H9 (cell line): Measurements from ENCODE around the gene HMG20B. TPM values are rescaled to one million over a fixed set of nuclear protein-coding genes. Genes with fewer than 3 reads are reported as not detected.

Experiments
- DNase-seq: peaks from one replicate; pipeline ENCODE4 v3.0.0-alpha.2; 2017
- H2AFZ ChIP-seq: one replicate; pipeline ENCODE4 v1.6.1; 2013; ENCODE audit warnings: mild to moderate bottlenecking, low read length, control low read depth, moderate library complexity
- H2AK5ac ChIP-seq: 2 replicates; pipeline ENCODE4 v1.6.1; 2013; ENCODE audit warnings: low read length, control low read depth, mixed read lengths; ENCODE audit not compliant: insufficient read length
- H2BK120ac ChIP-seq: one replicate; pipeline ENCODE4 v1.6.1; 2013; ENCODE audit warnings: low read depth, mild to moderate bottlenecking, low read length, control low read depth, inconsistent platforms; ENCODE audit not compliant: poor library complexity, severe bottlenecking
- H2BK12ac ChIP-seq: 2 replicates; pipeline ENCODE4 v1.6.1; 2013; ENCODE audit warnings: low read length, control low read depth, mixed read lengths, low read depth; ENCODE audit not compliant: insufficient read length
- H2BK15ac ChIP-seq: 2 replicates; pipeline ENCODE4 v1.6.1; 2013; ENCODE audit warnings: low read depth, low read length, control low read depth
- H2BK20ac ChIP-seq: one replicate; pipeline ENCODE4 v1.6.1; 2013; ENCODE audit warnings: low read depth, mild to moderate bottlenecking, low read length, control low read depth, inconsistent platforms; ENCODE audit not compliant: poor library complexity, severe bottlenecking
- H2BK5ac ChIP-seq: 2 replicates; pipeline ENCODE4 v1.6.1; 2013; ENCODE audit warnings: low read length, control low read depth, mixed read lengths; ENCODE audit not compliant: insufficient read length
- H3K14ac ChIP-seq: 2 replicates; pipeline ENCODE4 v1.6.1; 2013; ENCODE audit warnings: low read length, control low read depth; ENCODE audit not compliant: insufficient read depth
- H3K18ac ChIP-seq: 2 replicates; pipeline ENCODE4 v1.6.1; 2013; ENCODE audit warnings: low read depth, mild to moderate bottlenecking, mixed read lengths, low read length, control low read depth; ENCODE audit not compliant: insufficient read length
- H3K23ac ChIP-seq: 2 replicates; pipeline ENCODE4 v1.6.1; 2013; ENCODE audit warnings: low read length, control low read depth, mixed read lengths, low read depth; ENCODE audit not compliant: insufficient read length
- H3K23me2 ChIP-seq: 2 replicates; pipeline ENCODE4 v1.6.1; 2013; ENCODE audit warnings: low read depth, mild to moderate bottlenecking, mixed read lengths, low read length, control low read depth; ENCODE audit not compliant: insufficient read length, poor library complexity, severe bottlenecking
- H3K27ac ChIP-seq: 2 replicates; pipeline ENCODE4 v1.5.1; 2013; ENCODE audit warnings: low read length, control low read depth, mixed read lengths, low read depth; ENCODE audit not compliant: insufficient read length
- H3K27me3 ChIP-seq: 2 replicates; pipeline ENCODE4 v1.6.1; 2013; ENCODE audit warnings: low read length, control low read depth, inconsistent platforms; ENCODE audit not compliant: insufficient read depth
- H3K4ac ChIP-seq: 2 replicates; pipeline ENCODE4 v1.6.1; 2013; ENCODE audit warnings: low read depth, mild to moderate bottlenecking, control low read depth, inconsistent platforms, low read length, moderate library complexity
- H3K4me1 ChIP-seq: 2 replicates; pipeline ENCODE4 v1.6.1; 2013; ENCODE audit warnings: low read length, control low read depth, inconsistent platforms; ENCODE audit not compliant: insufficient read depth
- H3K4me2 ChIP-seq: 2 replicates; pipeline ENCODE4 v1.6.1; 2013; ENCODE audit warnings: low read length, control low read depth, mixed read lengths; ENCODE audit not compliant: insufficient read length, insufficient read depth
- H3K56ac ChIP-seq: 2 replicates; pipeline ENCODE4 v1.6.1; 2013; ENCODE audit warnings: low read depth, mild to moderate bottlenecking, mixed read lengths, low read length, control low read depth; ENCODE audit not compliant: insufficient read length
- H3K79me1 ChIP-seq: 2 replicates; pipeline ENCODE4 v1.6.1; 2013; ENCODE audit warnings: low read depth, mild to moderate bottlenecking, moderate library complexity, low read length, control low read depth, inconsistent platforms; ENCODE audit not compliant: insufficient read depth, poor library complexity, severe bottlenecking
- H3K79me2 ChIP-seq: 2 replicates; pipeline ENCODE4 v1.6.1; 2013; ENCODE audit warnings: low read length, control low read depth, inconsistent platforms; ENCODE audit not compliant: insufficient read depth
- H3K9ac ChIP-seq: 2 replicates; pipeline ENCODE4 v1.6.1; 2013; ENCODE audit warnings: low read length, control low read depth, mixed read lengths; ENCODE audit not compliant: insufficient read length; ENCODE audit errors: extremely low read depth
- H3K9me3 ChIP-seq: one replicate; pipeline ENCODE4 v1.6.1; 2013; ENCODE audit warnings: low read depth, low read length, inconsistent platforms; ENCODE audit not compliant: control insufficient read depth
- H3T11ph ChIP-seq: one replicate; pipeline ENCODE4 v1.6.1; 2013; ENCODE audit warnings: mild to moderate bottlenecking, low read length, control low read depth, inconsistent platforms
- H4K20me1 ChIP-seq: one replicate; pipeline ENCODE4 v1.6.1; 2013; ENCODE audit not compliant: control insufficient read depth, insufficient read length, insufficient read depth
- H4K5ac ChIP-seq: 2 replicates; pipeline ENCODE4 v1.6.1; 2013; ENCODE audit warnings: low read depth, mild to moderate bottlenecking, mixed read lengths, low read length, control low read depth; ENCODE audit not compliant: insufficient read length
- H4K8ac ChIP-seq: replicated peaks from 2 replicates; pipeline ENCODE4 v1.6.1; 2013; ENCODE audit warnings: low read length, control low read depth, mixed read lengths, low read depth; ENCODE audit not compliant: insufficient read length
- H4K91ac ChIP-seq: 2 replicates; pipeline ENCODE4 v1.6.1; 2013; ENCODE audit warnings: low read depth, mild to moderate bottlenecking, moderate library complexity, mixed read lengths, low read length, control low read depth; ENCODE audit not compliant: insufficient read length
- H3K27ac Mint-ChIP-seq, 3 experiments: 2 replicates in 2 of 3; 3 replicates in 1 of 3; pipeline ENCODE4 v1.8.0; 2020 to 2021; ENCODE audit warnings: mixed read lengths in 3 of 3, mild to moderate bottlenecking in 1 of 3, moderate library complexity in 1 of 3
- H3K27me3 Mint-ChIP-seq: 2 replicates; pipeline ENCODE4 v1.8.0; 2021; ENCODE audit warnings: low read depth, mild to moderate bottlenecking, moderate library complexity, mixed read lengths
- H3K36me3 Mint-ChIP-seq, 3 experiments: 2 replicates in 2 of 3; 3 replicates in 1 of 3; pipeline ENCODE4 v1.8.0; 2020 to 2021; ENCODE audit warnings: low read depth in 3 of 3, mixed read lengths in 3 of 3; ENCODE audit not compliant: insufficient read depth in 1 of 3
- H3K4me1 Mint-ChIP-seq, 2 experiments: 2 replicates each; pipeline ENCODE4 v1.8.0; 2020; ENCODE audit warnings: mixed read lengths in 2 of 2
- H3K4me3 Mint-ChIP-seq, 2 experiments: 2 replicates in 1 of 2; 3 replicates in 1 of 2; pipeline ENCODE4 v1.8.0; 2020 to 2021; ENCODE audit warnings: mild to moderate bottlenecking in 2 of 2, mixed read lengths in 2 of 2, moderate library complexity in 1 of 2
- H3K9me3 Mint-ChIP-seq, 2 experiments: 2 replicates in 1 of 2; 3 replicates in 1 of 2; pipeline ENCODE4 v1.8.0; 2020; ENCODE audit warnings: mild to moderate bottlenecking in 2 of 2, mixed read lengths in 2 of 2, moderate library complexity in 1 of 2
- CTCF ChIP-seq: fragments of 200-600 bp; sonication (generic); conservative IDR thresholded peaks from 3 replicates; pipeline ENCODE4 v1.8.0; 2021; ENCODE audit warnings: antibody characterized with exemption, mild to moderate bottlenecking
- WGBS: extraction: QIAGEN DNeasy Blood & Tissue Kit; methylation state at CpG from one replicate; pipeline ENCODE4 v1.1.7; 2013; ENCODE audit warnings: missing lambda C conversion rate, low lambda C conversion rate, mixed read lengths; ENCODE audit not compliant: insufficient read length; ENCODE audit errors: extremely low coverage; 5-methylcytosine and 5-hydroxymethylcytosine counted together
- total RNA-seq: library from RNA; stranded (reverse); gene quantifications from 2 replicates; pipeline ENCODE4 v1.2.1, GENCODE V29; 2021

The HMG20B gene
- total RNA-seq, 1 experiment from 2014 or later = 58.1 TPM

DNA sequence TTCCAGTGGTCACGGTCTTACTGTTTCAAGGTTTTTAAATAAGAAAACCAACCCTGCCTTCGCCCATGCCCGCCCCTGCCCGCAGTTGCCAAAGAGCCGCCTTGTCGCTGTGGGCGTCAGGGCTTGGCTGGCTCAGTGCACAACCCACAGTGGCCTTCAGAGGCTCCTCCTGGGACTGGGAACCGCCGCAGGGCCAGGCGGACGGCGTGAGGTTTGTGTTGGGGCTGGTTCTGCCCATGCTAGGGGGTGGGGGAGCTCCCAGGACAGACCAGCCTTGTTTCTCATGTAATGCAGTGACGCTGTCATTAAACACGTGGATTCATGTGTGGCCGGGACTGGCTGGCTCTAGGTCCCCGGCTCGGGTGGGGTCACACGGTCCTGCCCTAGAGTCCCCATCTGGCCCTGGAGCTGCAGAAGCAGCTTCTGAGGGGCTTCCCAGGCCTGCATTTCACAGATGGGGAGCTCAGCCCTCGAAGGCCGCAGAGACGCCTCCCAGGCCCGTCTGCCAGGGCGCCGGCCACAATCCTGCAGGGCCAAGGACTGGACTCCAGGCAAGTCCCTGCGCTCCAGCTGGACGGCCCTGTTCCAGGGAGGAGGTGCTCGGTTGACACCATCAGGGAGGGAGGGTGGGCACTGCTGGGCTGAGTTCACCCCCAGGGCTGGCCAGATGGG lies 36.2 kb upstream of the HMG20B start:
- no peak overlapping the region for H2AK5ac ChIP-seq
- no peak overlapping the region for H3T11ph ChIP-seq
- no peak overlapping the region for H2BK12ac ChIP-seq
- H2BK120ac ChIP-seq = no peak overlapping the region
- H3K23me2 ChIP-seq = no peaks in the 10 kb centered on the region
- Mint-ChIP-seq H3K4me3 (no peak overlapping the region), H3K27me3 (no peaks in the 10 kb centered on the region; the same call in 1 of the 2 replicates), H3K27ac (no peak overlapping the region), H3K9me3 (no peaks in the 10 kb centered on the region), H3K4me1 (peaks cover 6 to 14% of the 10 kb centered on the region in 2 experiments; a peak in 3 of 4 replicates), H3K36me3 (peaks cover 13 to 52% (median 49%) of the 10 kb centered on the region in 3 experiments; a peak in 6 of 7 replicates)
- H3K4ac ChIP-seq = no peak overlapping the region
- H4K20me1 ChIP-seq = no peaks in the 10 kb centered on the region
- WGBS = no CpG with 5 or more reads among the region's 27 CpGs
- H3K14ac ChIP-seq = no peak overlapping the region
- no peak for TF ChIP-seq CTCF
- H3K79me2 ChIP-seq = no peaks in the 10 kb centered on the region
- no peak overlapping the region for H4K91ac ChIP-seq
- H2BK20ac ChIP-seq = no peak overlapping the region
- no peaks in the 10 kb centered on the region for H3K4me1 ChIP-seq
- no peak overlapping the region for H2BK5ac ChIP-seq
- no peak overlapping the region for H3K9ac ChIP-seq
- no peak overlapping the region for H3K27ac ChIP-seq
- H2BK15ac ChIP-seq = no peak overlapping the region
- H4K5ac ChIP-seq = no peak overlapping the region
- no peak overlapping the region for H2AFZ ChIP-seq
- no peak overlapping the region for H3K4me2 ChIP-seq
- no peaks in the 10 kb centered on the region for H3K9me3 ChIP-seq
- no peak overlapping the region for H3K56ac ChIP-seq
- no peak overlapping the region for H3K18ac ChIP-seq
- no peak overlapping the region for H3K23ac ChIP-seq
- H4K8ac ChIP-seq = no peak overlapping the region
- H3K79me1 ChIP-seq = no peaks in the 10 kb centered on the region
- no peaks in the 10 kb centered on the region for H3K27me3 ChIP-seq
- no peak for DNase-seq
